HG03135 (cell line): ENCODE results near the gene LHFPL3.

Source experiments
- ATAC-seq: cut with Tn5 transposase; IDR thresholded peaks from one replicate; pipeline ENCODE4 v1.9.1; 2021; ENCODE audit warnings: mild to moderate bottlenecking, moderate library complexity; ENCODE audit not compliant: unreplicated experiment

The LHFPL3 gene

GRCh38 chr7:104883718-104884452 lies 555.5 kb downstream of the LHFPL3 start:
- ATAC-seq = peak; percentile 70

GRCh38 chr7:104886651-104887050 lies 558.2 kb downstream of the LHFPL3 start:
- no peak for ATAC-seq

GRCh38 chr7:104890216-104890615 lies 561.8 kb downstream of the LHFPL3 start:
- ATAC-seq = no peak

- no peak for ATAC-seq
Observed at GRCh38 chr7:104891949-104892348, 563.5 kb downstream of the LHFPL3 start.

- no peak for ATAC-seq
Observed at GRCh38 chr7:104894314-104894713, 565.9 kb downstream of the LHFPL3 start.

- ATAC-seq = no peak
Observed at GRCh38 chr7:104894726-104895521, 566.5 kb downstream of the LHFPL3 start.

- peak; percentile 28 for ATAC-seq
Observed at GRCh38 chr7:104895522-104896236, 567.3 kb downstream of the LHFPL3 start.

GRCh38 chr7:104898434-104898833 lies 570.0 kb downstream of the LHFPL3 start:
- no peak for ATAC-seq

GRCh38 chr7:104900525-104901239 lies 572.3 kb downstream of the LHFPL3 start:
- no peak for ATAC-seq

GRCh38 chr7:104901240-104901619 lies 572.8 kb downstream of the LHFPL3 start:
- ATAC-seq = no peak

- ATAC-seq = no peak
Observed at GRCh38 chr7:104902183-104902582, 573.8 kb downstream of the LHFPL3 start.

- no peak for ATAC-seq
Observed at GRCh38 chr7:104903044-104903443, 574.6 kb downstream of the LHFPL3 start.

GRCh38 chr7:104903846-104904245 lies 575.4 kb downstream of the LHFPL3 start:
- no peak for ATAC-seq

GRCh38 chr7:104906032-104906431 lies 577.6 kb downstream of the LHFPL3 start:
- no peak for ATAC-seq

- ATAC-seq = no peak
Observed at GRCh38 chr7:104906556-104906955, 578.2 kb downstream of the LHFPL3 start.

GRCh38 chr7:104908636-104909035 lies 580.2 kb downstream of the LHFPL3 start:
- ATAC-seq = no peak

GRCh38 chr7:104909096-104909495 lies 580.7 kb downstream of the LHFPL3 start:
- ATAC-seq = no peak

- ATAC-seq = no peak
Observed at GRCh38 chr7:104914421-104914820, 586.0 kb downstream of the LHFPL3 start.

GRCh38 chr7:104921596-104921995 lies 593.2 kb downstream of the LHFPL3 start:
- no peak for ATAC-seq

- no peak for ATAC-seq
Observed at GRCh38 chr7:104922182-104923009, 594.0 kb downstream of the LHFPL3 start.
